ENCODE results near the gene SMPD3.

The SMPD3 gene

GRCh38 chr16:68470461-68471150 is 22.3 kb upstream of the SMPD3 start:
- DNase-seq, result no peak

- DNase-seq, result no peak
Observed at GRCh38 chr16:68469796-68470460, 21.6 kb upstream of the SMPD3 start.

- no peak for DNase-seq
Observed at GRCh38 chr16:68468842-68469241, 20.5 kb upstream of the SMPD3 start.

GRCh38 chr16:68466174-68466573 is 17.9 kb upstream of the SMPD3 start:
- DNase-seq, result no peak

GRCh38 chr16:68463904-68464303 is 15.6 kb upstream of the SMPD3 start:
- no peak for DNase-seq

- DNase-seq, result no peak
Observed at GRCh38 chr16:68460067-68460466, 11.8 kb upstream of the SMPD3 start.

GRCh38 chr16:68459457-68459856 is 11.1 kb upstream of the SMPD3 start:
- no peak for DNase-seq

- no peak for DNase-seq
Observed at GRCh38 chr16:68458551-68458950, 10.2 kb upstream of the SMPD3 start.

GRCh38 chr16:68458101-68458500 is 9.8 kb upstream of the SMPD3 start:
- no peak for DNase-seq

GRCh38 chr16:68455631-68456030 is 7.3 kb upstream of the SMPD3 start:
- no peak for DNase-seq

- DNase-seq, result no peak
Observed at GRCh38 chr16:68454920-68455435, 6.7 kb upstream of the SMPD3 start.

GRCh38 chr16:68453816-68454215 is 5.5 kb upstream of the SMPD3 start:
- no peak for DNase-seq

- peak; percentile 86 for DNase-seq
Observed at GRCh38 chr16:68452176-68452575, 3.9 kb upstream of the SMPD3 start.

- DNase-seq, result peak; percentile 62
Observed at GRCh38 chr16:68451676-68452075, 3.4 kb upstream of the SMPD3 start.

GRCh38 chr16:68450741-68451255 is 2.5 kb upstream of the SMPD3 start:
- DNase-seq, result peak; percentile 66

- no peak for DNase-seq
Observed at GRCh38 chr16:68447653-68448359, 502 bp downstream of the SMPD3 start.

GRCh38 chr16:68446681-68447652 is 1.3 kb downstream of the SMPD3 start:
- DNase-seq, result no peak

- DNase-seq, result peak; percentile 73
Observed at GRCh38 chr16:68445458-68445857, 2.9 kb downstream of the SMPD3 start.

GRCh38 chr16:68444056-68444657 is 4.2 kb downstream of the SMPD3 start:
- DNase-seq, result peak; percentile 29

- DNase-seq, result no peak
Observed at GRCh38 chr16:68436581-68436980, 11.7 kb downstream of the SMPD3 start.

GRCh38 chr16:68434624-68435210 is 13.6 kb downstream of the SMPD3 start:
- DNase-seq, result no peak

- DNase-seq, result no peak
Observed at GRCh38 chr16:68433316-68433715, 15.0 kb downstream of the SMPD3 start.

All from EL (cell line).